Sigmoid colon (tissue), 7 donors: ENCODE results near the gene CASKIN1. TPM values are rescaled to one million over a fixed set of nuclear protein-coding genes. Genes with fewer than 3 reads are reported as not detected.

ENCODE experiments used
- DNase-seq: peaks from one replicate; pipeline ENCODE4 v3.0.0-alpha.2; 2019
- H3K27ac ChIP-seq, 4 donors: fragments of 200-600 bp; sonication (generic); one replicate each; pipeline ENCODE4 v1.5.1; 2016 to 2019; ENCODE audit warnings: mild to moderate bottlenecking in 1 of 4
- H3K27me3 ChIP-seq, 3 donors: fragments of 200-600 bp; sonication (generic); one replicate each; pipeline ENCODE4 v1.5.1; 2019; ENCODE audit warnings: mild to moderate bottlenecking in 1 of 3
- H3K36me3 ChIP-seq, 4 donors: fragments of 200-600 bp; sonication (generic); one replicate each; pipeline ENCODE4 v1.5.1; 2016 to 2019
- H3K4me1 ChIP-seq, 4 donors: fragments of 200-600 bp; sonication (generic); one replicate each; pipeline ENCODE4 v1.5.1; 2017 to 2019
- H3K4me3 ChIP-seq, 4 donors: fragments of 200-600 bp; sonication (generic); one replicate each; pipeline ENCODE4 v1.5.1; 2017 to 2019; ENCODE audit warnings: mild to moderate bottlenecking in 2 of 4, moderate library complexity in 1 of 4
- H3K9me3 ChIP-seq, 4 donors: fragments of 200-600 bp in 3 of 4; sonication (generic) in 3 of 4; one replicate each; pipeline versions ENCODE4 v1.5.1 to v1.6.1; 2013 to 2019
- CTCF ChIP-seq, 4 experiments: fragments of 450-650 bp in 3 of 4; fragments of 200-600 bp in 1 of 4; IDR thresholded peaks; one replicate each; pipeline ENCODE4 v1.5.1; 2016 to 2019; ENCODE audit warnings: antibody characterized with exemption in 4 of 4, mild to moderate bottlenecking in 3 of 4, moderate library complexity in 2 of 4
- EP300 ChIP-seq, 4 donors: sonication (generic); formaldehyde crosslinking; IDR thresholded peaks; one replicate each; pipeline ENCODE4 v1.6.1; 2017; ENCODE audit warnings: antibody characterized with exemption in 4 of 4
- POLR2A ChIP-seq, 2 donors: fragments of 450-650 bp; IDR thresholded peaks; one replicate each; pipeline ENCODE4 v1.6.1; 2016; ENCODE audit warnings: antibody characterized with exemption in 2 of 2, mild to moderate bottlenecking in 2 of 2, moderate library complexity in 2 of 2
- POLR2AphosphoS5 ChIP-seq, 4 donors: sonication (generic); formaldehyde crosslinking; IDR thresholded peaks; one replicate each; pipeline ENCODE4 v1.6.1; 2017; ENCODE audit warnings: antibody characterized with exemption in 4 of 4
- WGBS, 2 donors: extraction: QIAGEN DNeasy Blood & Tissue Kit; methylation state at CpG; one replicate each; pipeline ENCODE4 v1.1.7; 2013; 5-methylcytosine and 5-hydroxymethylcytosine counted together
- intact Hi-C: fragments of 100-400 bp; cut with DNase I; formaldehyde crosslinking; loops from one replicate; pipeline ENCODE4 v1.15.1; 2023
- polyA plus RNA-seq, 3 donors: library from polyadenylated mRNA; stranded (reverse); fragments of 200-250 nt; gene quantifications; one replicate each; pipeline ENCODE4 v1.2.3, GENCODE V29; 2013
- total RNA-seq, 4 donors: library from RNA; depleted of rRNA; stranded (reverse); fragments of >200 nt; gene quantifications; one replicate each; pipeline ENCODE4 v1.1.0, GENCODE V29; 2016
- donor health status: healthy with polysubstance abuse.
- donor health status: Bipolar disorder and iron deficiency.
- donor health status: healthy.

CASKIN1 gene
- total and polyA plus RNA-seq, 7 donors = under 0.01 to 0.55 (median 0.31) TPM; not detected in 1

- intact Hi-C loops = no loop called here
- Histone ChIP-seq H3K4me1 (peaks cover 0 to 21% (median 18%) of the 10 kb centered on the region in 4 donors), H3K27ac (no peak overlapping the region), H3K27me3 (peaks cover 27 to 44% (median 39%) of the 10 kb centered on the region in 3 donors), H3K9me3 (no peaks in the 10 kb centered on the region), H3K36me3 (no peaks in the 10 kb centered on the region), H3K4me3 (no peak overlapping the region)
- TF ChIP-seq POLR2A (IDR thresholded peaks at IDR 0.05) (no peak), CTCF (IDR thresholded peaks at IDR 0.05) (no peak), EP300 (IDR thresholded peaks at IDR 0.05) (no peak), POLR2AphosphoS5 (IDR thresholded peaks at IDR 0.05) (no peak)
- no peak for DNase-seq
- 69 to 77% methylated on average over 5 of the region's 5 CpGs for WGBS, 2 donors
Measured at GRCh38 chr16:2199095-2199494, 2.7 kb upstream of the CASKIN1 start.

GRCh38 chr16:2198283-2198682 lies 1.9 kb upstream of the CASKIN1 start:
- Histone ChIP-seq H3K27ac (no peak overlapping the region), H3K4me3 (no peak overlapping the region), H3K4me1 (peaks cover 0 to 21% (median 18%) of the 10 kb centered on the region in 4 donors), H3K36me3 (no peaks in the 10 kb centered on the region), H3K27me3 (peaks cover 27 to 52% (median 41%) of the 10 kb centered on the region in 3 donors), H3K9me3 (no peaks in the 10 kb centered on the region)
- intact Hi-C loops = no loop called here
- DNase-seq = no peak
- WGBS, 2 donors = 55 to 70% methylated on average over 4 of the region's 4 CpGs
- no peak for TF ChIP-seq EP300 (IDR thresholded peaks at IDR 0.05)
- TF ChIP-seq POLR2A (IDR thresholded peaks at IDR 0.05) = no peak
- no peak for TF ChIP-seq CTCF (IDR thresholded peaks at IDR 0.05)
- no peak for TF ChIP-seq POLR2AphosphoS5 (IDR thresholded peaks at IDR 0.05)

GRCh38 chr16:2197765-2198164 lies 1.4 kb upstream of the CASKIN1 start:
- no peaks in the 10 kb centered on the region for H3K36me3 ChIP-seq
- H3K4me3 ChIP-seq = no peak overlapping the region
- TF ChIP-seq POLR2AphosphoS5 (IDR thresholded peaks at IDR 0.05) = no peak
- TF ChIP-seq CTCF (IDR thresholded peaks at IDR 0.05) = no peak
- no peak for TF ChIP-seq EP300 (IDR thresholded peaks at IDR 0.05)
- TF ChIP-seq POLR2A (IDR thresholded peaks at IDR 0.05) = no peak
- peaks cover 27 to 55% (median 41%) of the 10 kb centered on the region in 3 donors for H3K27me3 ChIP-seq
- H3K4me1 ChIP-seq = peaks cover 0 to 21% (median 18%) of the 10 kb centered on the region in 4 donors
- H3K9me3 ChIP-seq = no peaks in the 10 kb centered on the region
- DNase-seq = no peak
- H3K27ac ChIP-seq = no peak overlapping the region
- intact Hi-C loops = no loop called here
- 82 to 85% methylated on average over 6 of the region's 6 CpGs for WGBS, 2 donors

GRCh38 chr16:2196981-2197511 lies 641 bp upstream of the CASKIN1 start:
- Histone ChIP-seq H3K4me1 (peaks cover 0 to 21% (median 18%) of the 10 kb centered on the region in 4 donors), H3K9me3 (no peaks in the 10 kb centered on the region), H3K27me3 (peaks cover 27 to 55% (median 41%) of the 10 kb centered on the region in 3 donors), H3K36me3 (no peaks in the 10 kb centered on the region), H3K4me3 (peak overlapping the region in 3 of 4 donors; percentile 12 to 35 (median 30)), H3K27ac (no peak overlapping the region)
- 24 to 30% methylated on average over 32 of the region's 32 CpGs for WGBS, 2 donors
- DNase-seq = no peak
- intact Hi-C loops = no loop called here
- TF ChIP-seq POLR2AphosphoS5 (IDR thresholded peaks at IDR 0.05) = no peak
- TF ChIP-seq EP300 (IDR thresholded peaks at IDR 0.05) = no peak

GRCh38 chr16:2195322-2196161 lies 863 bp downstream of the CASKIN1 start:
- peaks cover 27 to 55% (median 41%) of the 10 kb centered on the region in 3 donors for H3K27me3 ChIP-seq
- H3K27ac ChIP-seq = no peak overlapping the region
- no peak for DNase-seq

More at GRCh38 chr16:2195322-2196161, 863 bp downstream of the CASKIN1 start:
- intact Hi-C loops = no loop called here
- Histone ChIP-seq H3K36me3 (no peaks in the 10 kb centered on the region), H3K9me3 (no peaks in the 10 kb centered on the region), H3K4me3 (peak overlapping the region in 3 of 4 donors; percentile 30 to 50 (median 47)), H3K4me1 (peaks cover 0 to 21% (median 18%) of the 10 kb centered on the region in 4 donors)
- no peak for TF ChIP-seq POLR2AphosphoS5 (IDR thresholded peaks at IDR 0.05)
- TF ChIP-seq CTCF (IDR thresholded peaks at IDR 0.05) = no peak
- no peak for TF ChIP-seq POLR2A (IDR thresholded peaks at IDR 0.05)
- TF ChIP-seq EP300 (IDR thresholded peaks at IDR 0.05) = no peak
- WGBS, 2 donors = 2% methylated on average over 49 of the region's 49 CpGs
